Measurements from ENCODE around the gene TECR. TPM values are rescaled to one million over a fixed set of nuclear protein-coding genes. Genes with fewer than 3 reads are reported as not detected.

Gene TECR
- total and polyA plus RNA-seq, 9 of the 15 experiments (the other 6 are each of a cell fraction or from before 2014, with no cell fraction given), result 29.3 to 211 (median 81.4) TPM

DNA sequence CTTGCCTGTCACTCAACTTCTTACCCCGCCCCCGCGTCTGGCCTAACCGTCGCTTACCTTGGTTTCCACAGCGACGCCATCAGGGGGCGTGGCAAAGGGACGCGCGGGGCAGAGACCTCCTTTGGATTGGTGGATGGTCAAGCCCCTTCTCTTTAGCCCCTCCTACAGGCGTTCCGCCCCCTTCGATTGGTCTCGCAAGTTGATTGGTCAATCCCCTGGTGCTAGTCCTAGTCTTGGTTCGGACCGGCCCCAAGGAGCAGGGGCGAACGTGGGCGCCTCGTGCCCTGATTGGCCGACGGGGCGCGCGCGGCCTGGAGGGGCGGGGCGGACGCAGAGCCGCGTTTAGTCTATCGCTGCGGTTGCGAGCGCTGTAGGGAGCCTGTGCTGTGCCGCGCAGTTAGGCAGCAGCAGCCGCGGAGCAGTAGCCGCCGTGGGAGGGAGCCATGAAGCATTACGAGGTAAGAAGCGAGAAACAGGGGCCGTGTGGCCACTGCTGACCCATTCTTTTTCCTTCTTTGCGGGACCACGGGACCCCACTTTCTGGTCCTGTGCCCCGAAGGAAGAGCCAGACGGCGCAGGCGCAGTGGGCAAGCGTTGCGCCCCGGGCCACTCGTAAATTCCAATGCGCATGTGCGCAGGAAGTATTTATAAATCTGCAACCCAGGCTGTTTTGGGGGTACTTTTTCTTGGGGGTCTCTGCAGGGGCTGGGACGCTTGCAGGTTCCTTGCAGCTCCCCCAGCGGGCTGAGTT lies at the start of gene TECR (continued):
- TF ChIP-seq, protein P1, sequence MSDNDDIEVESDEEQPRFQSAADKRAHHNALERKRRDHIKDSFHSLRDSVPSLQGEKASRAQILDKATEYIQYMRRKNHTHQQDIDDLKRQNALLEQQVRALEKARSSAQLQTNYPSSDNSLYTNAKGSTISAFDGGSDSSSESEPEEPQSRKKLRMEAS (CRISPR knock-in tag; IDR thresholded peaks at IDR 0.05), result peak; percentile 87
- TF ChIP-seq BMI1 (IDR thresholded peaks at IDR 0.05; ENCODE audit: low read length) (0 out of 2 replicates have a peak, but pooled peaks have one; percentile 59), RAD21 (CRISPR knock-in tag; conservative IDR thresholded peaks at IDR 0.05 in 1 of 2, IDR thresholded peaks at IDR 0.05 in 1 of 2) (peak in 1 of 2 experiments; percentile 5; a peak in 1 of 4 replicates), ZNF830 (CRISPR knock-in tag; IDR thresholded peaks at IDR 0.05) (peak; percentile 56; the same call in 1 of the 2 replicates), L3MBTL2 (IDR thresholded peaks at IDR 0.05) (peak; percentile 46), BCOR (IDR thresholded peaks at IDR 0.05) (0 out of 2 replicates have a peak, but pooled peaks have one; percentile 9), FIP1L1 (IDR thresholded peaks at IDR 0.05; ENCODE audit: low read depth, low read length, poor library complexity, severe bottlenecking) (peak; percentile 52), HNRNPLL (IDR thresholded peaks at IDR 0.05; ENCODE audit: low read depth, low read length, poor library complexity, severe bottlenecking) (no peak), ETV5 (CRISPR knock-in tag; IDR thresholded peaks at IDR 0.05; ENCODE audit: low read depth) (peak; percentile 58; the same call in 1 of the 2 replicates), SRF (CRISPR knock-in tag; IDR thresholded peaks at IDR 0.05) (peak in 1 of 2 experiments; percentile 62; a peak in 1 of 4 replicates), ATF1 (CRISPR knock-in tag; IDR thresholded peaks at IDR 0.05) (no peak), ATF1 (tag; IDR thresholded peaks at IDR 0.05) (peak; percentile 83), ZNF316 (IDR thresholded peaks at IDR 0.05) (peak; percentile 75), MECOM (CRISPR knock-in tag; IDR thresholded peaks at IDR 0.05) (no peak), EP400 (IDR thresholded peaks at IDR 0.05) (peak; percentile 51; the same call in 1 of the 2 replicates)
- TF ChIP-seq, protein P2, sequence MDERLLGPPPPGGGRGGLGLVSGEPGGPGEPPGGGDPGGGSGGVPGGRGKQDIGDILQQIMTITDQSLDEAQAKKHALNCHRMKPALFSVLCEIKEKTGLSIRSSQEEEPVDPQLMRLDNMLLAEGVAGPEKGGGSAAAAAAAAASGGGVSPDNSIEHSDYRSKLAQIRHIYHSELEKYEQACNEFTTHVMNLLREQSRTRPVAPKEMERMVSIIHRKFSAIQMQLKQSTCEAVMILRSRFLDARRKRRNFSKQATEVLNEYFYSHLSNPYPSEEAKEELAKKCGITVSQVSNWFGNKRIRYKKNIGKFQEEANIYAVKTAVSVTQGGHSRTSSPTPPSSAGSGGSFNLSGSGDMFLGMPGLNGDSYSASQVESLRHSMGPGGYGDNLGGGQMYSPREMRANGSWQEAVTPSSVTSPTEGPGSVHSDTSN (CRISPR knock-in tag; IDR thresholded peaks at IDR 0.05; ENCODE audit: low read depth), result peak; percentile 98
- TF ChIP-seq, protein P2 (tag; conservative IDR thresholded peaks at IDR 0.05; ENCODE audit: low read depth), result no peak
- TF ChIP-seq, protein P3, sequence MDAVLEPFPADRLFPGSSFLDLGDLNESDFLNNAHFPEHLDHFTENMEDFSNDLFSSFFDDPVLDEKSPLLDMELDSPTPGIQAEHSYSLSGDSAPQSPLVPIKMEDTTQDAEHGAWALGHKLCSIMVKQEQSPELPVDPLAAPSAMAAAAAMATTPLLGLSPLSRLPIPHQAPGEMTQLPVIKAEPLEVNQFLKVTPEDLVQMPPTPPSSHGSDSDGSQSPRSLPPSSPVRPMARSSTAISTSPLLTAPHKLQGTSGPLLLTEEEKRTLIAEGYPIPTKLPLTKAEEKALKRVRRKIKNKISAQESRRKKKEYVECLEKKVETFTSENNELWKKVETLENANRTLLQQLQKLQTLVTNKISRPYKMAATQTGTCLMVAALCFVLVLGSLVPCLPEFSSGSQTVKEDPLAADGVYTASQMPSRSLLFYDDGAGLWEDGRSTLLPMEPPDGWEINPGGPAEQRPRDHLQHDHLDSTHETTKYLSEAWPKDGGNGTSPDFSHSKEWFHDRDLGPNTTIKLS (IDR thresholded peaks at IDR 0.05; ENCODE audit: borderline replicate concordance, low read depth), result no peak; the same call in 1 of the 2 replicates
- TF ChIP-seq, protein P4, sequence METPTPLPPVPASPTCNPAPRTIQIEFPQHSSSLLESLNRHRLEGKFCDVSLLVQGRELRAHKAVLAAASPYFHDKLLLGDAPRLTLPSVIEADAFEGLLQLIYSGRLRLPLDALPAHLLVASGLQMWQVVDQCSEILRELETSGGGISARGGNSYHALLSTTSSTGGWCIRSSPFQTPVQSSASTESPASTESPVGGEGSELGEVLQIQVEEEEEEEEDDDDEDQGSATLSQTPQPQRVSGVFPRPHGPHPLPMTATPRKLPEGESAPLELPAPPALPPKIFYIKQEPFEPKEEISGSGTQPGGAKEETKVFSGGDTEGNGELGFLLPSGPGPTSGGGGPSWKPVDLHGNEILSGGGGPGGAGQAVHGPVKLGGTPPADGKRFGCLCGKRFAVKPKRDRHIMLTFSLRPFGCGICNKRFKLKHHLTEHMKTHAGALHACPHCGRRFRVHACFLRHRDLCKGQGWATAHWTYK (CRISPR knock-in tag; IDR thresholded peaks at IDR 0.05), result peak; percentile 43; the same call in 1 of the 2 replicates
- TF ChIP-seq, protein P5, sequence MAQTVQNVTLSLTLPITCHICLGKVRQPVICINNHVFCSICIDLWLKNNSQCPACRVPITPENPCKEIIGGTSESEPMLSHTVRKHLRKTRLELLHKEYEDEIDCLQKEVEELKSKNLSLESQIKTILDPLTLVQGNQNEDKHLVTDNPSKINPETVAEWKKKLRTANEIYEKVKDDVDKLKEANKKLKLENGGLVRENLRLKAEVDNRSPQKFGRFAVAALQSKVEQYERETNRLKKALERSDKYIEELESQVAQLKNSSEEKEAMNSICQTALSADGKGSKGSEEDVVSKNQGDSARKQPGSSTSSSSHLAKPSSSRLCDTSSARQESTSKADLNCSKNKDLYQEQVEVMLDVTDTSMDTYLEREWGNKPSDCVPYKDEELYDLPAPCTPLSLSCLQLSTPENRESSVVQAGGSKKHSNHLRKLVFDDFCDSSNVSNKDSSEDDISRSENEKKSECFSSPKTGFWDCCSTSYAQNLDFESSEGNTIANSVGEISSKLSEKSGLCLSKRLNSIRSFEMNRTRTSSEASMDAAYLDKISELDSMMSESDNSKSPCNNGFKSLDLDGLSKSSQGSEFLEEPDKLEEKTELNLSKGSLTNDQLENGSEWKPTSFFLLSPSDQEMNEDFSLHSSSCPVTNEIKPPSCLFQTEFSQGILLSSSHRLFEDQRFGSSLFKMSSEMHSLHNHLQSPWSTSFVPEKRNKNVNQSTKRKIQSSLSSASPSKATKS (CRISPR knock-in tag; IDR thresholded peaks at IDR 0.05), result no peak
